ENCODE data around the gene ATF6.

ATF6 gene

GRCh38 chr1:161936786-161937185, 170.7 kb downstream of the ATF6 start:
- Histone ChIP-seq H3K27me3 (ENCODE audit: control insufficient read depth, low read length) (no peaks in the 10 kb centered on the region), H3K4me3 (ENCODE audit: low read length) (no peak overlapping the region), H3K27ac (ENCODE audit: low read depth, low read length) (no peak overlapping the region), H3K4me1 (ENCODE audit: control insufficient read depth, low read length) (peaks cover 18% of the 10 kb centered on the region), H3K4me2 (ENCODE audit: low read length) (no peak overlapping the region), H3K9me3 (ENCODE audit: control insufficient read depth, insufficient read depth, low read length) (no peaks in the 10 kb centered on the region), H3K79me2 (ENCODE audit: control insufficient read depth, low read length) (no peaks in the 10 kb centered on the region), H3K36me3 (ENCODE audit: control insufficient read depth, low read length) (0 out of 2 replicates have a peak, but pooled peaks cover 4% of the 10 kb centered on the region), H3F3A (ENCODE audit: control insufficient read depth, insufficient read depth) (no peaks in the 10 kb centered on the region), H3K9me2 (replicated peaks; ENCODE audit: control insufficient read depth, low read length) (no peaks in the 10 kb centered on the region; the same call in 1 of the 2 replicates), H4K20me1 (ENCODE audit: control insufficient read depth, insufficient read depth, low read depth, low read length) (no peaks in the 10 kb centered on the region)
- TF ChIP-seq CTCF (IDR thresholded peaks at IDR 0.05; ENCODE audit: low read depth, low read length, poor library complexity, severe bottlenecking) (no peak), EZH2phosphoT487 (IDR thresholded peaks at IDR 0.05; ENCODE audit: borderline replicate concordance, low read length) (no peak)

- Histone ChIP-seq H4K20me1 (ENCODE audit: control insufficient read depth, insufficient read depth, low read depth, low read length) (no peaks in the 10 kb centered on the region), H3K4me2 (ENCODE audit: low read length) (no peak overlapping the region)
Observed at GRCh38 chr1:161940866-161941591, 174.9 kb downstream of the ATF6 start.

GRCh38 chr1:161941726-161942436, 175.8 kb downstream of the ATF6 start:
- H3K9me2 ChIP-seq (replicated peaks; ENCODE audit: control insufficient read depth, low read length) = no peaks in the 10 kb centered on the region
- H3K27ac ChIP-seq (ENCODE audit: low read depth, low read length) = no peak overlapping the region
- H3F3A ChIP-seq (ENCODE audit: control insufficient read depth, insufficient read depth) = no peaks in the 10 kb centered on the region
- H3K9me3 ChIP-seq (ENCODE audit: control insufficient read depth, insufficient read depth, low read length) = no peaks in the 10 kb centered on the region
- no peaks in the 10 kb centered on the region for H3K27me3 ChIP-seq (ENCODE audit: control insufficient read depth, low read length)
- peaks cover 7% of the 10 kb centered on the region; the same call in 1 of the 2 replicates for H3K36me3 ChIP-seq (ENCODE audit: control insufficient read depth, low read length)
- TF ChIP-seq CTCF (IDR thresholded peaks at IDR 0.05; ENCODE audit: low read depth, low read length, poor library complexity, severe bottlenecking) = no peak
- no peak for TF ChIP-seq EZH2phosphoT487 (IDR thresholded peaks at IDR 0.05; ENCODE audit: borderline replicate concordance, low read length)
- H4K20me1 ChIP-seq (ENCODE audit: control insufficient read depth, insufficient read depth, low read depth, low read length) = no peaks in the 10 kb centered on the region
- peaks cover 4% of the 10 kb centered on the region for H3K4me1 ChIP-seq (ENCODE audit: control insufficient read depth, low read length)
- H3K79me2 ChIP-seq (ENCODE audit: control insufficient read depth, low read length) = no peaks in the 10 kb centered on the region
- no peak overlapping the region for H3K4me3 ChIP-seq (ENCODE audit: low read length)
- H3K4me2 ChIP-seq (ENCODE audit: low read length) = no peak overlapping the region

More at GRCh38 chr1:161940866-161941591, 174.9 kb downstream of the ATF6 start:
- Histone ChIP-seq H3K9me3 (ENCODE audit: control insufficient read depth, insufficient read depth, low read length) (no peaks in the 10 kb centered on the region), H3K4me1 (ENCODE audit: control insufficient read depth, low read length) (peaks cover 4% of the 10 kb centered on the region), H3K79me2 (ENCODE audit: control insufficient read depth, low read length) (no peaks in the 10 kb centered on the region), H3F3A (ENCODE audit: control insufficient read depth, insufficient read depth) (no peaks in the 10 kb centered on the region), H3K36me3 (ENCODE audit: control insufficient read depth, low read length) (peaks cover 11% of the 10 kb centered on the region; the same call in 1 of the 2 replicates), H3K4me3 (ENCODE audit: low read length) (no peak overlapping the region), H3K27ac (ENCODE audit: low read depth, low read length) (no peak overlapping the region), H3K27me3 (ENCODE audit: control insufficient read depth, low read length) (no peaks in the 10 kb centered on the region), H3K9me2 (replicated peaks; ENCODE audit: control insufficient read depth, low read length) (no peaks in the 10 kb centered on the region)
- TF ChIP-seq CTCF (IDR thresholded peaks at IDR 0.05; ENCODE audit: low read depth, low read length, poor library complexity, severe bottlenecking) (no peak), EZH2phosphoT487 (IDR thresholded peaks at IDR 0.05; ENCODE audit: borderline replicate concordance, low read length) (no peak)

Measured in DOHH2 (cell line).